Measurements from ENCODE around the gene TM4SF20. TPM values are rescaled to one million over a fixed set of nuclear protein-coding genes. Genes with fewer than 3 reads are reported as not detected.

TM4SF20 gene
- total and polyA plus RNA-seq, 3 experiments from 2014 or later = not detected

- Histone ChIP-seq H3K4me3 (ENCODE audit: low read length) (no peak overlapping the region), H3K36me3 (ENCODE audit: insufficient read depth, low read length) (no peaks in the 10 kb centered on the region), H3K4me1 (ENCODE audit: insufficient read depth, low read length) (no peaks in the 10 kb centered on the region), H3K9me3 (ENCODE audit: low read length) (no peaks in the 10 kb centered on the region), H3K27me3 (ENCODE audit: insufficient read depth, low read length, poor library complexity, severe bottlenecking) (no peaks in the 10 kb centered on the region), H3K27ac (ENCODE audit: low read depth, low read length) (no peak overlapping the region)
- Mint-ChIP-seq H3K36me3 (peaks cover 0 to 11% (median 1%) of the 10 kb centered on the region in 3 donors), H3K4me3 (no peak overlapping the region), H3K27me3 (peaks cover 8 to 19% of the 10 kb centered on the region in 2 donors), H3K4me1 (peaks cover 3 to 9% (median 8%) of the 10 kb centered on the region in 3 donors), H3K27ac (no peak overlapping the region), H3K9me3 (peaks cover 0 to 2% (median 0%) of the 10 kb centered on the region in 5 donors)
- no peak for DNase-seq
- ChIA-PET POLR2A (no interaction called here), CTCF (no interaction called here)
These were observed 61.3 kb downstream of the TM4SF20 start for GRCh38 chr2:227317834-227318233.

GRCh38 chr2:227313310-227313709, 65.8 kb downstream of the TM4SF20 start:
- no peaks in the 10 kb centered on the region for H3K27me3 ChIP-seq (ENCODE audit: insufficient read depth, low read length, poor library complexity, severe bottlenecking)
- peaks cover 0 to 2% (median 0%) of the 10 kb centered on the region in 5 donors for H3K9me3 Mint-ChIP-seq
- no peaks in the 10 kb centered on the region for H3K36me3 ChIP-seq (ENCODE audit: insufficient read depth, low read length)
- H3K27me3 Mint-ChIP-seq = peaks cover 8 to 20% of the 10 kb centered on the region in 2 donors
- H3K27ac ChIP-seq (ENCODE audit: low read depth, low read length) = no peak overlapping the region
- no peak overlapping the region for H3K27ac Mint-ChIP-seq
- DNase-seq = no peak
- H3K36me3 Mint-ChIP-seq = peaks cover 0 to 4% (median 3%) of the 10 kb centered on the region in 3 donors
- H3K4me3 ChIP-seq (ENCODE audit: low read length) = no peak overlapping the region
- H3K9me3 ChIP-seq (ENCODE audit: low read length) = no peaks in the 10 kb centered on the region
- CTCF ChIA-PET = no interaction called here
- H3K4me1 ChIP-seq (ENCODE audit: insufficient read depth, low read length) = no peaks in the 10 kb centered on the region
- H3K4me3 Mint-ChIP-seq = no peak overlapping the region
- H3K4me1 Mint-ChIP-seq = no peaks in the 10 kb centered on the region
- POLR2A ChIA-PET = no interaction called here

GRCh38 chr2:227312579-227312978, 66.5 kb downstream of the TM4SF20 start:
- no peak overlapping the region for H3K27ac Mint-ChIP-seq
- POLR2A ChIA-PET = no interaction called here
- no peaks in the 10 kb centered on the region for H3K36me3 ChIP-seq (ENCODE audit: insufficient read depth, low read length)
- no peaks in the 10 kb centered on the region for H3K4me1 ChIP-seq (ENCODE audit: insufficient read depth, low read length)
- H3K27ac ChIP-seq (ENCODE audit: low read depth, low read length) = no peak overlapping the region
- H3K4me1 Mint-ChIP-seq = no peaks in the 10 kb centered on the region
- peaks cover 0 to 1% (median 0%) of the 10 kb centered on the region in 5 donors for H3K9me3 Mint-ChIP-seq
- H3K36me3 Mint-ChIP-seq = peaks cover 0 to 4% (median 3%) of the 10 kb centered on the region in 3 donors
- DNase-seq = no peak
- no peaks in the 10 kb centered on the region for H3K27me3 ChIP-seq (ENCODE audit: insufficient read depth, low read length, poor library complexity, severe bottlenecking)
- no peak overlapping the region for H3K4me3 Mint-ChIP-seq
- H3K9me3 ChIP-seq (ENCODE audit: low read length) = no peaks in the 10 kb centered on the region
- H3K4me3 ChIP-seq (ENCODE audit: low read length) = no peak overlapping the region
- CTCF ChIA-PET = no interaction called here
- peaks cover 8 to 16% of the 10 kb centered on the region in 2 donors for H3K27me3 Mint-ChIP-seq

Other genes starting within 250 kb of the TM4SF20 start
- not detected for gene COL4A4, start 215.1 kb downstream of the TM4SF20 start, total RNA-seq
- 0.08 TPM for gene COL4A4, start 215.1 kb downstream of the TM4SF20 start, polyA plus RNA-seq
- not detected for gene COL4A3, start 214.7 kb downstream of the TM4SF20 start, total RNA-seq
- gene COL4A3, start 214.7 kb downstream of the TM4SF20 start, polyA plus RNA-seq = not detected
- gene MFF, start 54.1 kb downstream of the TM4SF20 start, total RNA-seq = 10 to 100 TPM; 64.6 to 67.0 TPM
- gene MFF, start 54.1 kb downstream of the TM4SF20 start, polyA plus RNA-seq = 132 TPM
- not detected for gene SCYGR1, start 8.6 kb upstream of the TM4SF20 start, total RNA-seq
- not detected for gene SCYGR1, start 8.6 kb upstream of the TM4SF20 start, polyA plus RNA-seq
- 100 to 1,000 TPM; 139 to 141 TPM for gene AGFG1, start 92.8 kb upstream of the TM4SF20 start, total RNA-seq
- 31.6 TPM for gene AGFG1, start 92.8 kb upstream of the TM4SF20 start, polyA plus RNA-seq
- not detected for gene SCYGR2, start 219.6 kb upstream of the TM4SF20 start, total RNA-seq
- not detected for gene SCYGR2, start 219.6 kb upstream of the TM4SF20 start, polyA plus RNA-seq
- gene SCYGR3, start 235.5 kb upstream of the TM4SF20 start, total RNA-seq = not detected
- not detected for gene SCYGR3, start 235.5 kb upstream of the TM4SF20 start, polyA plus RNA-seq
- gene SCYGR4, start 238.2 kb upstream of the TM4SF20 start, total RNA-seq = not detected
- not detected for gene SCYGR4, start 238.2 kb upstream of the TM4SF20 start, polyA plus RNA-seq

Measured in CD8-positive, alpha-beta memory T cell (primary cell).